HG02870 (cell line): Measurements from ENCODE around the gene ABR.

Experiments used
- ATAC-seq: cut with Tn5 transposase; IDR thresholded peaks from one replicate; pipeline ENCODE4 v1.9.1; 2021; ENCODE audit warnings: mild to moderate bottlenecking, moderate library complexity; ENCODE audit not compliant: unreplicated experiment

The ABR gene

DNA sequence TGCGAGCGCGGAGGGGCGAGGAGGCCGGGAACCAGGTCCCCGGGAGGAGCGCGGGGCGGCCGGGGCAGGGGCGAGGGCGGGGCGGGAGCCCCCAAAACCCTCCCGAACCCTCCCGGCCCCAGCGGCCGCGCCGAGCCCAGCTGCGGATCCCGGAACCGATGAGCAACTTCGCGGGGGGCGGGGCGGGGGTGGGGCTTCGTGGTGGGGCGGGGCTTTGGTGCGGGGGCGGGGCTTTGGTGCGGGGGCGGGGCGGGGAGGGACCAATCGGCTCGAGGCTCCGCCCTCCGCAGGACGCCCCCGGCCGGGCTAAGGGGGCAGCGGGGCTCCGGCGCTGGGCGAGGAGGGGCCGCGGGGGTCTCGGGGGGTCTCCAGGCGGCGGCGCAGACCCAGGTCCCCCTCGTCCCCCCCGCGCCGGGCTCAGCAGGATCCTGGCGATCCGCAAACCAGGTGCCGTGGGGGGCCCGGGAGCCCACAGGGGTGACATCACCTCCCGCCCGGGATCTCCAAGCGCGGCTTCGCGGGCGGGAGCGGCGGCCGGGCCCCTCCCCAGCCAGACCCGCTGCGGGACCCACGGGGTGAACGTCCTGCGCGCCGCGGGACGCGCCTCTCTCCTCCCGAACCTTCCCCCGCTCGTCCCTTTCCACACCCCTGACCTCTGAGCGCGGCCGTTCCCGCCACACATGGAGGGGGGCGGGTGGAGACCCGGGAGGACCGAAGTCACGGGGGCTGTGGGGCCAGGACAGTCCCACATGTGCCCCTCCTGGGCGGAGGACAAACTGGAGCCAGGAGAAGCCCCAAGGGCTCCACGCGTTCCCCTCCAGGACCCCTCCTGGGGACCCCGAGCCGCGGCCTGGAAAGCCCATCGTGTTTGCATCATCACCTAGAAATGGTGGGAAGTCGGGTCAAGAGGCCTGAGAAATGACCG, at the start of gene ABR:
Gene ABR (minus strand): TSS at position 164 of the 925 bp plus-strand sequence. CDS start 254 bp downstream, outside the sequence.
- no peak for ATAC-seq

DNA sequence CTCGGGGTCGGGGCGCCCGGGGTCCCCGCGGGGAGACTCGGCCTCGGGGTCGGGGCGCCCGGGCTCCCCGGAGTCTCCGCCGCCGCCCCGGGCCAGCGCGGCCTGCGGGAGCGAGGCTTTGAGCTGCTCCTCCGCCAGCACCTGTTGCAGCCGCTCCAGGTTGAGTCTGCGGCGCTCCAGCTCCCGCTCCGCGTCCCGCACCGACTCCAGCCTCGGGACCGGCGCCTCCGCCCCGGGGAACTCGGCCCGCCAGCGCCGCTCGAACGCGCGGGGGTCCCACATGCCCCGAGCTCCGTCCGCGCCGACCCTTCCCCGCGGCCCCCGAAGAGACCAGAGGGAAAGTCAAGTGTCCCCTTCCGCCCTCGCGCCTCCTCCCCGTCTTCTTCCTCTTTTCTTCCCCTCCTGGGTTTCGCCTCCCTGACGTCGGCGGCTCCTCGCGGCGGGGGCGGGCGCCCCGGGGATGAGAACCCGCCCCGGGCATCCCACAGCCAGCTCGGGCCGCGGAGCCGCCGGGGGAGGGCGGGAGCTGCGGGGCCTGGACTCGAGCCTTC, 49.6 kb upstream of the ABR start:
- ATAC-seq, result no peak

DNA sequence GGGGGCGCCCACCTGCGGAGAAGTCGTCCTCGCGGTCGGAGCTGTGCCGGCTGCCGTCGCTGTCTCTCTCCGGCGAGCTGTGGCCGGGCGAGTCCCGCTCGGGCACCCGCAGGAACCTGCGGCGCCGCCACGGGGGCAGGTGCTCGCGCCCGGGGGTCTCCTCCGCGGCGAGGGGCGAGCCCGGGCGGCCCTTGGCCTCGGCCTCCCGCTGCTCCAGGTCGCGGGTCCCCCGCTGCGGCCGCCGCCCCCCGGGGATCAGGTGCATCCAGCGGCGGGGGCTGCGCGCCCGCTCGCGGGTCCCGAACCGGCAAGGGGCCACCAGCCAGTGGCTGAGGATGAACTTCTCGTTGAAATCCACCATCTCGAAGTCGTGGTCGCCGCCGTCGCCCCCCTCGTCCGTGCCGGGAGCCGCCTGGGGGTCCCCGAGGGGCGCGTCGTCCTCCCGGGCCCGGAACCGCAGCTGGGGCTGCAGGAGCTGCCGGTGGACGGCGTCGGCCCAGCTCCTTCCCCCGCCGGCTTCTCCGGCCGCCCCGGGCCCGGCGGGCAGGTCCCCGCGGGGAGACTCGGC, 49.1 kb upstream of the ABR start:
- ATAC-seq, result no peak

DNA sequence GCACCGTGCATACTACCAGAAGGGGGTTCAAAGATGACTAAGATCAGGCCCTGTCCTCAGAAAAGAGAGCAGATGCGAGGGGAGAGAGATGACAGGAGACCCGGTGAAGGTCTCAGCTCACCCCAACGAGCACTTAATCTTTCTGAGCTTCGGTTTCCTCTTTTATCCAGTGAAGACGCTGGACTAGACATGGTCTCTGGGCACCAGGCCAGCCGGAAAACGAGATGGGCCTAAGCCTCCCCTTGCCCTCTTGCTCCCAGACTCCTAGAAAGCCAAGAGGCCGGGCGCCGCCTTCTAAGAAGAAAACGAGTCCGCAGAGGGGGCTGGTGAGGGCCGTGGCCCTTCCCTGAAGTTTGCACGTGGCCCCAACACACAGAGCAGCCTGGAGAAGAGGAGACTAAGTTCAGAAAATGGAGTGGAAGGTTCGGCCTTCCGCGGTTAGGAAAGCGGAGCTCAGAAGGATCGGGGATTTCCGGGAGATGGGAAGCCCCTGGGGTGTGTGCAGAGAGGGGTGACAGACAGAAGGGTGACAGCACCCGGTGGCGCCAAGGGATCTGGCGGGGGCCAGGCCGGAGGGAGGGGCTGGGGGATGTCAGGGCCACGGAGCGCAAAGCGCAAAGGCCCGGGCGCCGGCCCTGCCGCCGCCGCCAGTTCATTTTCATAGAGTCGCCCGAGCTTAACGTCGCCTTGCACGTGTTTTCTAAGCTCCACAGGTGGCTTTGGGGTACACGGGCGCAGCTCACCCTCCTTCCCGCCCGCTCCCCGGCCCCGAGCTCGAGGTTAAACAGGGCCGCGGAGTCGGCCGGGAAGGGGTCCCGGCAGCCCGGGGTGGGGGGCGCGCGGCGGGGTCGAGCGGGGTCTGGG, 48.4 kb upstream of the ABR start:
- peak; percentile 46 for ATAC-seq

DNA sequence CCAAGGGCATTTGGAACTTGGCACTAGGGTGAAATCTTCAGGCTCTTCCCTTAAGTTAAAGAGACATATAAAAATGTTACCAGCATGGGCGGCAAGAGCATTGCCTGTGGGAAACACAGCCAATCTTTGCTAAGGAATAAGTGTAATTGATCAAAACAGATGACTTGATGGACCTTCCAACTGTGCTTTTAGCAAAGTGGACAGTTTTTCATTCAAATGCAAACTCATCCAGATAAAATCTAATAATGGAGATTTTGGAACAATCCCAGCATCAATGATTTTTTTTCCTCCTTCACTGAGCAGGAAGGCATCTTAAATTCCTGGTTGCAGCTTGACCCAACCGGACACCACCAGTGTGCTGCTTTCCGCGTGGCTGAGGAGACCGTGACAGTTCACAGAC, 47.6 kb upstream of the ABR start:
- ATAC-seq, result no peak

DNA sequence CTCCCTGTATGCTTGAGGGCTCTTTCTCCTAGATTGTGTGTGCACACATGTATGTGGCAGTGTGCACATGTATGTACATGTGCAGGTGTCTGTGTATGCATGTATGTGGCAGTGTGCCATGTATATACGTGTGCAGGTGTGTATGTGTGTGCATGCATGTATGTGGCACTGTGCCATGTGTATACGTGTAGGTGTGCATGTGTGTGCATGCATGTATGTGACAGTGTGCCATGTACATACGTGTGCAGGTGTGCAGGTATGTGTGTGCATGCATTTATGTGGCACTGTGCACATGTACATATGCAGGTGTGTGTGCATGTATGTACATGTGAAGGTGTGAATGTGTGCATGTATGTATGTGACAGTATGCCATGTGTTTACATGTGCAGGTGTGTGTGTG, 46.5 kb upstream of the ABR start:
- ATAC-seq, result no peak

DNA sequence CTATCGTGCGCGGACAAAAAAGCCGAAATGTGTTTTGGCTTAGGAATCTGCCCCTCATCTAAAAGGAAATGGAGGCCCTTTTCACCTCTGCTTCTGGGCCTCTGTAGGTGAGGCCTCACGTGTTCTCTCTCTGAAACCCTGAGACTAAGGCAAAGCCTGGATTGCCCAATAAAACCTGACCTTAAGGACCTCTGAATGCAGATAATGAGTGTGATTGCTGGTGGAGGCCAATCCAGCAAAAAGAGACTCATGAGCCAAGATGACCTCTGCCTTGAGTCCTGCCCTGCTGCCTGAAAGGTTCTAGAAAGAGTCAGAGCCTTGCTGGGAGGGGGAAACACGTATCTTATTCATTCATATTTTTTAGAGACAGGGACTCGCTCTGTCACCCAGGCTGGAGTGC, 44.5 kb upstream of the ABR start:
- no peak for ATAC-seq

DNA sequence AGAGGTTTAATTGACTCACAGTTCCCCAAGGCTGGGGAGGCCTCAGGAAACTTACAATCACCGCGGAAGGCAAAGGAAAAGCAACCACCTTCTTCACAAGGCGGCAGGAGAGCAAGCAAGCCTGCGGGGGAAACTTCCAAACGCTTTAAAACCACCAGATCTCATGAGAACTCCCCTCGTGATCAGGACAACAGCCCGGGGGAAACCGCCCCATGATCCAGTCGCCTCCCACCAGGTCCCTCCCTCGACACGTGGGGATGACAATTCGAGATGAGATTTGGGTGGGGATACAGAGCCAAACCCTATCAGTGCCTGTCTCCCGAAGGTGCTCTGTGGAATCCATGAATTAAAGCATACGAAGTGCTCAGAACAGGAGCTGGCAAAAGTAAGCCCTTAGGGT, 43.9 kb upstream of the ABR start:
- no peak for ATAC-seq

DNA sequence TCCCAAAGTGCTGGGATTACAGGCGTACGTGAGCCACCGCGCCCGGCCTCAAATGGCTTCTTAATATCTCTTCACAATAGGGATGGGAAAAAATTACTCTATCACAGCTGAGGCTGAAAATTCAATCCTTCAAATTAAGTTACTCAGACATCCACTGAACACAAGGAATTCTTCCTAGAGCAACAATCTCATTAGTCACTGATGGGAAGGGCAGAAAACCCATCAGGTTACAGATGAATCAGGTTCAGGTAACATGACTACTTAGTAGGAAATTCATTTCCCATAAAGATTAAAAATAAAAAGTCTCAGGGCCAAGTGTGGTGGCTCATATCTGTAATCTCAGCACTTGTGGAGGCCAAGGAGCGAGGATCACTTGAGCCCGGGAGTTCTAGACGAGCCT, 42.5 kb upstream of the ABR start:
- no peak for ATAC-seq

DNA sequence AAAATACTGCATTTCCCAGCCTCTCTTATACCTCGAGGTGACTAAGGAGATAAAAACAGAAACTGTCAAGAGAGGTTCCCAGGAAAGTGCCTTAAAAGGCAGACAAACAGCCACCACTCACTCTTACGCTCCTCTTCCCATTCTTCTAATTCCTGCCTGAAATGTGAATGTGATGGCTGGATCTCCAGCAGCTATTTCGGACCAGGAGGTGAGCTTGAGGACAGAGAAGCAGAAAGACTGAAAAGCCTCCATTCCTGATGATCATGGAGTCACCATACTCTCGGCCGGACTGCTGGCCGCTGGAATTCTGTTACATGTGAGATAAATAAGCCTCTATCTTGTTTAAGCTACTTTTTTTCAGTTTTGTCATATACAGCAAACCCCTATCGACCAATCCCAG, 41.4 kb upstream of the ABR start:
- ATAC-seq, result no peak

DNA sequence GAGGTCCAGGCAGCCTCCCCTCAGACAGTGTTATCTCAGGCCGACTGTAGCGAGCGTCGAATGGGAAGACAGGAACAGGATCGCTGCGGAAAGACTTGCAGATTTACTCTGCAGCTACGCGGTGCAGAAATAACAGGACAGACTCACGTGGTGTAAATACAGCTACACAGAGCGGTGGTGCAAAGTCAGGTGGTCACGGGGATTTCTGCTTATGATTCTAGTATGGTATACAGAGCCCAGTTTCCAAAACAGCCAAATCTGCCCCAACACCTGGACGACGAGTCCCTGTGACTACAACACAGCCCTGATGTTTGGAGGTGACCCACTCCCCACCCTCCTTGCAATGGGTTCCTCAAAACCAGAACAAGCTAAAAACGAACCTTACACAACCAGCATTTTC, 40.6 kb upstream of the ABR start:
- ATAC-seq, result no peak

DNA sequence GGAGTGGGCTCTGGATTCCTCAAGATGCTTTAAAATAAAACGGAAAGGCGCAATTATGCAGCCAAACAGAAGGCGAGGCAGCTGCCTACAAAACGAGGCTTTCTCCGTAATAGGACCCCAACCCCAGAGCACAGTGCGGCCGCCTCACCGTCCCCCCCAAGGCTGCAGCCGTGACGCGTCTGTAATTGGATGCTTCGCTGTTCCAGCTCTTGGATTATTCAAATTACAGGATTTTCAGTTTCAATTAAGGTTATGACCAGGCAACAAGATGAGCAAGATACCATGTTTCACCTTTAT, 37.3 kb upstream of the ABR start:
- no peak for ATAC-seq

DNA sequence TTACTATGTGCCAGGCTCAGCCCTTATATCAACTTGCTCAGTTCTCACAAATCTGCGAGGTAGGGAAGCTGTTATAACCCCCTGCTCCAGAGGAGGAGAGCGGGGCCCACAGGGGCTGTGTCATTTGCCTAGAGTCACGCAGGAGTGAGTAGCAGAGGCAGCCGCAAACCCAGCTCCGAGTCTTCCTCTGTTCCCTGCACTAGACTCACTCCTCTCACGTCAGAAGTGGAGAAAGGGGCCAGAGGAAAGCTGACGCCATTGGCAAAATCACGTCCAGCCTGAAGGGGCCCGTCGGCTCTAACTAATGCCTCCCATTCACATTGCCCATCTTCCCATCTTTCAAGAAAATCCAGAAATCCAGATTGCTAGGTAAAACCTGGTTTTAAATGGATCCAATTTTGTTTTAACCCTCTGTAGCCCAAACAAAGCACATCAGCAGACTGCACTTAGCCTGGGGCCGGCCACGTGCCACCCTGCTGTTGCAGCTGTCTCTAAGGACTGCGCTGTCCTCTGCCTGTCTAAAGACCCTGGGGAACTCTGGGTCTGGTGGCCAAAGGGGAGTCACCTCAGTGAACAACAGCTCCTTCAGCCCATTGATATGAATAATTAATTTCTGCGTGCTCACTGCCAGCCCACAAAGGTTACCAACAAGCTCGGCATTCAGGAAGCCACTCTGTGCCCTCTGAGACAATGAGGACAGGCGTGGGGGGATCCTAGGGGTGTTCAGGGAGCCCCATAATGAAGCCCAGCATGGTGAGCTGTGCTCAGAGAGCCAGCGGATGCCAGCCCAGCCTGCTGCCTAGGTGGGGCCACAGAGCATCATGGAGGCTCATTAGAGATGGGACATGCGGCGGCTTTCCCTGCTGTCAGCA, 36.7 kb upstream of the ABR start:
- peak; percentile 61 for ATAC-seq

DNA sequence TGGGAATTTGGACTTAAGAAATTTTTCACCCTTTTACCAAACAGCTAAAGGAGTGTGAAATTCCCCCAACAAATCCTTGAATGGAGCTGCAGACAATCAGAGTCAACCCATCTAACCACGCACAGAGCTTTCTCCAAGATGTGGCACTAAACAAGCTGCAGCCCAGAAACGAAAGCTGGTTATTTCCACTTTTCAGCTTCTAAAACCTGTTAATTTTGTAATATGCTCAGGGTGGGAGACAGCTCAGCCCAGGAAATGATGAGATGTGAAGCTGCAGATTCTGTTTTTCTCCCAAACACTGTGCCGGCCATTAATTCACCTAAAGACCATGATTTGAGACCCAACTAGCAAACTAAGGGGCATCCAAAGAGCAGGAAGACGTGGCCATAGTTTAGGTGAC, 33.2 kb upstream of the ABR start:
- ATAC-seq, result no peak

DNA sequence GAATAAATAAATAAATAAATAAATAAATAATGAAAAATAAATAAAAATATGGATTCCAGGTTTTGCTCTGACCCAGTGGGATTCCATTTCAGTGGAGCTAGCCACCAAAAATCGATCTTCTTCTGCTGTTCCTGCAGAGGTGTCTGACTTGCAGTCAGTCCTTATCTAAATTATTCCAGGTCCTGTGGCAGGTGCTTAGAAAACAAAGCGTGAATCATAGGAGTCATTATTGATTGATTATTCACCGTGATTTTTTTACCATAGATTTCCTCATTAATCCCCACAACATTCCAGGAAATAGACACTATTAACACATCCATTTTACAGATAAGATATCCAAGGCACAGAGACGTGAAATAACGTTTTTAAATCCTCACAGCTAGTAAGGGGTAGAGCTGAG, 31.5 kb upstream of the ABR start:
- no peak for ATAC-seq

DNA sequence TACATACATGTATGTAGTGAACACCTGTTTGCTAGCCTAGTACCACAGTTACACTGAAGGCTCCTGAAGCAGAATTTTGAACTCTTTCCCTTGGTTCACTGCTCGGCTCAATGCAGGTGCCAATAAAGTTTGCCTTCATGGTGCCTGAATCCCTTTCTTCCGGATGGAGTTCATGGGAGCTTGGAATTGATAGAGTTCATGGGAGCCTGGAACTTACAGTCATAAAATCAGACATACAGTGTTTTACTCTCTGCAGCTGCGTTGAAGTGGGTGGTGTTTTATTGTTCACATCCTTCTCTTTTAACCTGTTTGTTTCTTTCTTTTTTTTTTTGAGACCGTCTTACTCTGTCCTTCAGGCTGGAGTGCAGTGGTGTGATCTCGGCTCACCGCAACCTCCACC, 29.2 kb upstream of the ABR start:
- ATAC-seq, result no peak

DNA sequence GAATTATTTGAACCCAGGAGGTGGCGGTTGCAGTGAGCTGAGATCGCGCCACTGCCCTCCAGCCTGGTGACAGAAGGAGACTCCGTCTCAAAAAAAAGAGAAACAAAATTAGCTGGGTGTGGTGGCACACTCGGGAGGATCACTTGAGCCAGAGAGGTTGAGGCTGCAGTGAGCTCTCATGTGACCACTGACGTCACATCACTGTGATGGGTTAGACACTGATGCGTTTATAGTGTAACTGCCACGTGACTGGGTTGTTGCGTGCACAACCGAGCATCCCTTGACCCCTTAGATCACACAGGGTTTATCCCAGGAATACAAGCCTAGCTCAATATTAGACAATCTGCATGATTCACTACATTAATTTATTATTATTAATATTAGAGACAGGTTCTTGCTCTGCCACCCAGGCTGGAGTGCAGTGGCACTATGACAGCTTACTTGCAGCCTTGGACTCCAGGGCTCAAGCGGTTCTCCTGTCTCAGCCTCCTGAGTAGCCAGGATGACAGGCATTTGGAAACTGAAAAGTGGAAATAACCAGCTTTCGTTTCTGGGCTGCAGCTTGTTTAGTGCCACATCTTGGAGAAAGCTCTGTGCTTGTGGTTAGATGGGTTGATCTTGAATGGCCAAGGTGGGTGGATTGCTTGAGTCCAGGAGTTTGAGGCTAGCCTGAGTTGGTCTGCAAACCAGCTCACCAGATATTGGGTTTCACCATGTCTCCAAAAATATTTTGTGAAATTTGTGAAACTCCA, 26.4 kb upstream of the ABR start:
- ATAC-seq, result no peak

DNA sequence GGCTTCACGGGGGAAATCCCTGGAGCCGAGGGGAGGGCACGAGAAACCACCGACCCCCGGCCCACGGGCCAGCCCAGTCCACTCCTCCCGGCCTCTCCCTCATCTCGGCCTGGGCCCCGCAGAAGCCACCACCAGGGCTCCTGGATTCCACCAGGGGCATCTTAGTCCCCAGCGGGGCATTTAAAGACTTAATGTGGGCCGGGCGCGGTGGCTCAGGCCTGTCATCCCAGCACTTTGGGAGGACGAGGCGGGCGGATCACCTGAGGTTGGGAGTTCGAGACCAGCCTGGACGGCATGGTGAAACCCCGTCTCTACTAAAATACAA, 24.1 kb upstream of the ABR start:
- no peak for ATAC-seq

DNA sequence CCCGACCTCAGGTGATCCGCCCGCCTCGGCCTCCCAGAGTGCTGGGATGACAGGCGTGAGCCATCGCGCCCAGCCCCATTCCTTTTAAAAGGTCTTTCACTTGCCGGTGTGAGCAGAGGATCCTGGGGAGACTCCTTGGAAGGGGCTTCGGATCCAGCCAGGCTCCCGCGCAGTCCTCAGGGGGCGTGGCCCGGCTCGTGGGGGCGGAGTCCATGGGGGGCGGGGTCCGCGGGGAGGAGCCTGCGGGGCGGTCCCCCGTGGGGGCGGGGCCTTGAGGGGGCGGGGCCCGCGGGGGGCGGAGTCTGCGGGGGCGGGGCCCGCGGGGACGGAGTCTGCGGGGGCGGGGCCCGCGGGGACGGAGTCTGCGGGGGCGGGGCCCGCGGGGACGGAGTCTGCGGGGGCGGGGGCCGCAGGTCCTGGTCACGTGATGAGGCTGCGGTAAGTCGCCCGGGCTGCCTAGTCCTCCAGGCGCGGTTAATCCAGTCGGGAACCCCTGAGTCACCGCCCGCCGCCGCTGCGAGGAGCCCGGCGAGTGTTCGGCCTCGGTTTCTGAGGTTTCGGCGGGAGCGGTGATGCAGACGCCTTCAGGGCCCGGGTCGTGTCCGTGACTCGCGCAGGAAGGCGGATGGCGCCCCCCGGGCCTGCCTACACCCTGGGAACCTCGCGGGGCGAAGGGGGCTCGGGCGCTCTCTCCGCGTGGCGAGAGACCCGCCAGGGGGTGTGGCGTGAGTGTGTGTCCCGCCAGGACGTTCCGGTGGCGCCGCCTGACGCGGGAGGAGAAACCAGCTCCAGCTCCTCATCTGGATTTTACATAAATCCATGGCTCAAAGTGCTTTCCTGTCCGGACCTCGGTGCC, 23.6 kb upstream of the ABR start:
- ATAC-seq, result no peak
